ENCODE measurements around the gene SDK1. TPM values are rescaled to one million over a fixed set of nuclear protein-coding genes. Genes with fewer than 3 reads are reported as not detected.
"Not testable (repeated sequence)": the region's sequence is repeated elsewhere in the genome, so short reads cannot be mapped to it uniquely, and the experiment has no call there.

SDK1 gene
- total and polyA plus RNA-seq, 2 experiments from 2014 or later: 2.1 to 10.0 TPM

- H3K27ac ChIP-seq (ENCODE audit: low read depth): no peak overlapping the region
- H3K36me3 ChIP-seq (ENCODE audit: insufficient read depth): no peaks in the 10 kb centered on the region
- Mint-ChIP-seq H3K4me3 (no peak overlapping the region), H3K27ac (no peak overlapping the region), H3K9me3 (peaks cover 5% of the 10 kb centered on the region; the same call in 1 of the 3 replicates), H3K4me1 (no peaks in the 10 kb centered on the region), H3K27me3 (ENCODE audit: insufficient read depth, low read depth, poor library complexity) (peaks cover 2% of the 10 kb centered on the region), H3K36me3 (ENCODE audit: low read depth) (peaks cover 3% of the 10 kb centered on the region; the same call in 1 of the 3 replicates)
- no peak overlapping the region for H3K4me2 ChIP-seq
- DNase-seq (ENCODE audit: low spot score) (no peak), ATAC-seq (peak; percentile 19)
- H2AFZ ChIP-seq: 0 out of 2 replicates have a peak overlapping the region, but pooled peaks have one; percentile 63
- H3K79me2 ChIP-seq (replicated peaks; ENCODE audit: insufficient read depth): no peaks in the 10 kb centered on the region
- H3K4me1 ChIP-seq (ENCODE audit: insufficient read depth): no peaks in the 10 kb centered on the region
- H3K27me3 ChIP-seq (ENCODE audit: insufficient read depth): no peaks in the 10 kb centered on the region
- H3K4me3 ChIP-seq: no peak overlapping the region
- TF ChIP-seq STAT1 (IDR thresholded peaks at IDR 0.05; ENCODE audit: unreplicated experiment): no peak
- no peak for TF ChIP-seq ZNF114 (CRISPR knock-in tag; IDR thresholded peaks at IDR 0.05)
- TF ChIP-seq ZNF331 (CRISPR knock-in tag; IDR thresholded peaks at IDR 0.05; ENCODE audit: low read depth): no peak
- TF ChIP-seq POLR2AphosphoS5 (IDR thresholded peaks at IDR 0.05; ENCODE audit: low read depth): no peak
- no peaks in the 10 kb centered on the region for H3F3A ChIP-seq (replicated peaks; ENCODE audit: low read depth)
- H3K9me2 ChIP-seq (ENCODE audit: insufficient read depth): no peaks in the 10 kb centered on the region
- no peaks in the 10 kb centered on the region for H4K20me1 ChIP-seq (replicated peaks; ENCODE audit: insufficient read depth)
These were observed 960.5 kb downstream of the SDK1 start for GRCh38 chr7:4261601-4261960.

GRCh38 chr7:4264206-4264605 lies 963.2 kb downstream of the SDK1 start:
- H3K4me2 ChIP-seq; H3K36me3 ChIP-seq (ENCODE audit: insufficient read depth); H3K27me3 ChIP-seq (ENCODE audit: insufficient read depth); H3K4me1 Mint-ChIP-seq; H3K27ac Mint-ChIP-seq; H4K20me1 ChIP-seq (replicated peaks; ENCODE audit: insufficient read depth); H3K4me3 Mint-ChIP-seq; H2AFZ ChIP-seq; H3K36me3 Mint-ChIP-seq (ENCODE audit: low read depth); H3K4me1 ChIP-seq (ENCODE audit: insufficient read depth); H3K79me2 ChIP-seq (replicated peaks; ENCODE audit: insufficient read depth); H3K4me3 ChIP-seq; H3K27me3 Mint-ChIP-seq (ENCODE audit: insufficient read depth, low read depth, poor library complexity); ATAC-seq; H3F3A ChIP-seq (replicated peaks; ENCODE audit: low read depth); H3K9me3 Mint-ChIP-seq; H3K27ac ChIP-seq (ENCODE audit: low read depth); H3K9me2 ChIP-seq (ENCODE audit: insufficient read depth); DNase-seq (ENCODE audit: low spot score): not testable (repeated sequence)

GRCh38 chr7:4265066-4265465 lies 964.0 kb downstream of the SDK1 start:
- H3K4me3 ChIP-seq: peak overlapping the region; percentile 30; the same call in 1 of the 2 replicates

More at GRCh38 chr7:4265066-4265465, 964.0 kb downstream of the SDK1 start:
- DNase-seq (ENCODE audit: low spot score) (peak; percentile 75), ATAC-seq (peak; percentile 75)
- no peaks in the 10 kb centered on the region for H3K36me3 Mint-ChIP-seq (ENCODE audit: low read depth)
- no peaks in the 10 kb centered on the region for H3K79me2 ChIP-seq (replicated peaks; ENCODE audit: insufficient read depth)
- H3K27ac Mint-ChIP-seq: no peak overlapping the region
- no peak overlapping the region for H3K27ac ChIP-seq (ENCODE audit: low read depth)
- TF ChIP-seq CTCF (conservative IDR thresholded peaks at IDR 0.05; ENCODE audit: low read depth in 2 of 2): no peak
- no peaks in the 10 kb centered on the region for H3K27me3 ChIP-seq (ENCODE audit: insufficient read depth)
- 0 out of 2 replicates have a peak overlapping the region, but pooled peaks have one; percentile 21 for H2AFZ ChIP-seq
- no peaks in the 10 kb centered on the region for H3K9me2 ChIP-seq (ENCODE audit: insufficient read depth)
- no peaks in the 10 kb centered on the region for H4K20me1 ChIP-seq (replicated peaks; ENCODE audit: insufficient read depth)
- H3F3A ChIP-seq (replicated peaks; ENCODE audit: low read depth): no peaks in the 10 kb centered on the region
- H3K36me3 ChIP-seq (ENCODE audit: insufficient read depth): no peaks in the 10 kb centered on the region
- H3K27me3 Mint-ChIP-seq (ENCODE audit: insufficient read depth, low read depth, poor library complexity): peaks cover 2% of the 10 kb centered on the region
- peaks cover 10% of the 10 kb centered on the region for H3K4me1 Mint-ChIP-seq
- H3K4me3 Mint-ChIP-seq: no peak overlapping the region
- H3K9me3 Mint-ChIP-seq: peaks cover 5% of the 10 kb centered on the region; the same call in 2 of the 3 replicates
- H3K4me2 ChIP-seq: peak overlapping the region; percentile 52
- H3K4me1 ChIP-seq (ENCODE audit: insufficient read depth): no peaks in the 10 kb centered on the region

All from GM23338 (cell line).